GM12878 (cell line): Measurements from ENCODE around the gene RAD21L1. TPM values are rescaled to one million over a fixed set of nuclear protein-coding genes. Genes with fewer than 3 reads are reported as not detected.

Experiments
- ATAC-seq: fragments of 200-7000 bp; cut with Tn5 transposase; 3 replicates; pipeline ENCODE4 v1.9.1; 2020; ENCODE audit warnings: mild to moderate bottlenecking, moderate library complexity
- BruUV-seq: library from RNA; stranded (reverse); fragments of 400-500 nt; replicated peaks from 2 replicates; lab custom pipeline; 2021; lab: Mats Ljungman, UMichigan
- CTCF ChIA-PET: fragments of 300-600 bp; sonication (Branson Sonifier 250); formaldehyde crosslinking; extraction: SDS; loops from one replicate; lab custom pipeline; 2021; ENCODE audit warnings: inconsistent platforms; lab: Yijun Ruan, JAX
- POLR2A ChIA-PET: fragments of 350-600 bp; formaldehyde crosslinking; extraction: SDS; loops from one replicate; lab custom pipeline; 2021; ENCODE audit warnings: inconsistent platforms; lab: Charles Lee
- RAD21 ChIA-PET: fragments of 300-600 bp; sonication (Branson Sonifier 250); formaldehyde crosslinking; loops from one replicate; lab custom pipeline; 2023; ENCODE audit warnings: antibody characterized with exemption; ENCODE audit not compliant: unreplicated experiment; lab: Charles Lee
- SMC1A ChIA-PET: fragments of 300-600 bp; sonication (Branson Sonifier 250); formaldehyde crosslinking; loops from one replicate; lab custom pipeline; 2023; ENCODE audit not compliant: unreplicated experiment, uncharacterized antibody; lab: Charles Lee
- DNase-seq: peaks from one replicate; pipeline ENCODE4 v3.0.0-alpha.2; 2011; ENCODE audit warnings: low read depth, low spot score
- FAIRE-seq: peaks from 3 replicates; lab custom pipeline; 2011; peaks lifted over from hg19 to GRCh38; lab: Jason Lieb, UNC
- H2AFZ ChIP-seq: 2 replicates; pipeline ENCODE4 v1.6.0; 2011; ENCODE audit warnings: low read depth, low read length, control low read depth; ENCODE audit not compliant: control insufficient read depth
- H3K27ac ChIP-seq: 2 replicates; pipeline ENCODE4 v1.5.1; 2011; ENCODE audit warnings: control low read depth; ENCODE audit not compliant: control insufficient read depth, insufficient read depth
- H3K27me3 ChIP-seq, 2 experiments: replicated peaks in 1 of 2; 2 replicates each; pipeline versions ENCODE4 v1.6.0 to v1.6.1; 2011; ENCODE audit warnings: low read length in 1 of 2; ENCODE audit not compliant: control insufficient read depth in 2 of 2, insufficient read depth in 2 of 2
- H3K36me3 ChIP-seq, 2 experiments: 2 replicates each; pipeline ENCODE4 v1.5.1; 2011; ENCODE audit warnings: low read length in 1 of 2; ENCODE audit not compliant: control insufficient read depth in 2 of 2, insufficient read depth in 2 of 2
- H3K4me1 ChIP-seq: 2 replicates; pipeline ENCODE4 v1.6.1; 2011; ENCODE audit warnings: mild to moderate bottlenecking, low read length, moderate library complexity, mixed read lengths; ENCODE audit not compliant: control insufficient read depth, insufficient read depth
- H3K4me2 ChIP-seq: 2 replicates; pipeline ENCODE4 v1.6.0; 2011; ENCODE audit warnings: control low read depth; ENCODE audit not compliant: control insufficient read depth, insufficient read depth
- H3K4me3 ChIP-seq: fragments of 200-600 bp; sonication (generic); 2 replicates; pipeline ENCODE4 v1.5.1; 2016
- H3K79me2 ChIP-seq: 2 replicates; pipeline ENCODE4 v1.6.0; 2011; ENCODE audit warnings: low read length; ENCODE audit not compliant: control insufficient read depth, insufficient read depth
- H3K9ac ChIP-seq: 2 replicates; pipeline ENCODE4 v1.8.0; 2011; ENCODE audit warnings: low read length, control low read depth, mixed read lengths; ENCODE audit not compliant: control insufficient read depth, insufficient read depth
- H3K9me3 ChIP-seq: replicated peaks from 3 replicates; pipeline ENCODE4 v1.5.1; 2011; ENCODE audit warnings: mild to moderate bottlenecking, low read length; ENCODE audit not compliant: control insufficient read depth, insufficient read depth
- H4K20me1 ChIP-seq: 2 replicates; pipeline ENCODE4 v1.6.0; 2011; ENCODE audit not compliant: control insufficient read depth, insufficient read depth
- BACH1 ChIP-seq: fragments of 450-650 bp; IDR thresholded peaks from 2 replicates; pipeline ENCODE4 v1.6.1; 2017; ENCODE audit warnings: mild to moderate bottlenecking, borderline replicate concordance
- BRCA1 ChIP-seq: IDR thresholded peaks from 2 replicates; pipeline ENCODE4 v1.6.1; 2011; ENCODE audit warnings: low read depth, low read length, improper control_type of control experiment
- CBX3 ChIP-seq: fragments of 200-600 bp; sonication (generic); IDR thresholded peaks from 2 replicates; pipeline ENCODE4 v1.6.1; 2016; ENCODE audit warnings: low read depth, borderline replicate concordance
- CHD2 ChIP-seq: IDR thresholded peaks from 2 replicates; pipeline ENCODE4 v1.6.1; 2011; ENCODE audit warnings: low read depth, low read length, improper control_type of control experiment, borderline replicate concordance
- GATAD2B ChIP-seq: fragments of 450-650 bp; conservative IDR thresholded peaks from 2 replicates; pipeline ENCODE4 v1.6.1; 2017; ENCODE audit warnings: low read depth, mild to moderate bottlenecking, moderate library complexity
- IRF4 ChIP-seq: IDR thresholded peaks from 2 replicates; pipeline ENCODE4 v1.6.1; 2011; ENCODE audit warnings: low read depth, low read length
- NR2C1 ChIP-seq: fragments of 450-650 bp; IDR thresholded peaks from 2 replicates; pipeline ENCODE4 v1.6.1; 2017; ENCODE audit warnings: antibody characterized with exemption, mild to moderate bottlenecking, moderate library complexity
- NRF1 ChIP-seq: conservative IDR thresholded peaks from 2 replicates; pipeline ENCODE4 v1.6.1; 2011; ENCODE audit warnings: mild to moderate bottlenecking, low read depth, low read length, improper control_type of control experiment
- RFX5 ChIP-seq: IDR thresholded peaks from 2 replicates; pipeline ENCODE4 v1.6.1; 2011; ENCODE audit warnings: low read depth, low read length, improper control_type of control experiment
- RUNX3 ChIP-seq: IDR thresholded peaks from 2 replicates; pipeline ENCODE4 v1.6.1; 2012; ENCODE audit warnings: low read length, inconsistent platforms
- STAT1 ChIP-seq: fragments of 450-650 bp; conservative IDR thresholded peaks from 2 replicates; pipeline ENCODE4 v1.6.1; 2014; ENCODE audit warnings: antibody characterized with exemption, mild to moderate bottlenecking
- ZBTB40 ChIP-seq: fragments of 450-650 bp; IDR thresholded peaks from 2 replicates; pipeline ENCODE4 v1.6.1; 2016; ENCODE audit warnings: mild to moderate bottlenecking, moderate library complexity, borderline replicate concordance
- ZNF217 ChIP-seq: fragments of 450-650 bp; IDR thresholded peaks from 2 replicates; pipeline ENCODE4 v1.6.1; 2017; ENCODE audit warnings: antibody characterized with exemption, mild to moderate bottlenecking
- ZSCAN29 ChIP-seq: fragments of 450-650 bp; IDR thresholded peaks from 2 replicates; pipeline ENCODE4 v1.6.1; 2017; ENCODE audit warnings: mild to moderate bottlenecking, moderate library complexity
- WGBS: methylation state at CpG from one replicate; pipeline ENCODE4 v1.1.6; 2016; ENCODE audit warnings: low lambda C conversion rate; ENCODE audit not compliant: insufficient replicate concordance, insufficient coverage; ENCODE audit errors: missing lambda C conversion rate; 5-methylcytosine and 5-hydroxymethylcytosine counted together
- in situ Hi-C: fragments of 300-500 bp; cut with MboI; formaldehyde crosslinking; loops from 9 replicates; pipeline ENCODE4 v1.14.3; 2018; ENCODE audit warnings: mixed read lengths
- intact Hi-C: fragments of 100-400 bp; cut with micrococcal nuclease; formaldehyde crosslinking; loops from one replicate; pipeline ENCODE4 v1.14.2; 2022; ENCODE audit not compliant: unreplicated experiment
- polyA plus RNA-seq, 11 experiments: library from polyadenylated mRNA; depleted of rRNA in 4 of 11; unstranded in 6 of 11; stranded (reverse) in 5 of 11; fragments of >200 nt; fragmentation: Nextera tagmentation in 4 of 11; fragmentation: Illumina TruSeq in 1 of 11; extraction: Ambion mirVana in 4 of 11; extraction: Trizol in 1 of 11; gene quantifications; 1 replicate in 1 of 11; 2 replicates in 10 of 11; pipeline versions ENCODE4 v1.2.1 to v1.2.3, GENCODE V29; 2011 to 2016; ENCODE audit warnings: inconsistent platforms in 2 of 11, missing spikeins in 2 of 11, low read depth in 1 of 11
- total RNA-seq, 4 experiments: library from RNA; depleted of rRNA in 3 of 4; stranded (reverse); fragments of >200 nt in 3 of 4; fragmentation: Illumina TruSeq in 1 of 4; extraction: Trizol in 1 of 4; gene quantifications; 2 replicates each; pipeline versions ENCODE4 v1.2.1 to v1.2.3, GENCODE V29; 2013 to 2021
- TF ChIP-seq, protein P1 (sequence below): IDR thresholded peaks from 2 replicates; pipeline ENCODE4 v1.6.1; 2012; ENCODE audit warnings: low read depth, low read length, improper control_type of control experiment
- TF ChIP-seq, protein P2 (sequence below): fragments of 450-650 bp; IDR thresholded peaks from 2 replicates; pipeline ENCODE4 v1.6.1; 2017; ENCODE audit warnings: mild to moderate bottlenecking, moderate library complexity

RAD21L1 gene
- total and polyA plus RNA-seq, 10 of the 15 experiments (the other 5 are each of a cell fraction or from before 2014, with no cell fraction given) = not detected

GRCh38 chr20:1273366-1273765, 47.5 kb downstream of the RAD21L1 start:
- H3K9ac ChIP-seq = no peak overlapping the region
- no peak overlapping the region for H3K27ac ChIP-seq
- H3K36me3 ChIP-seq = no peaks in the 10 kb centered on the region; a peak in 1 of 4 replicates
- H3K27me3 ChIP-seq = no peaks in the 10 kb centered on the region; a peak in 1 of 4 replicates
- SMC1A ChIA-PET = no interaction called here
- ATAC-seq (no peak), FAIRE-seq (no peak), DNase-seq (no peak)
- no peaks in the 10 kb centered on the region for H3K9me3 ChIP-seq
- H3K4me1 ChIP-seq = no peaks in the 10 kb centered on the region
- in situ Hi-C loops (no loop called here), intact Hi-C loops (no loop called here)
- BruUV-seq = no TSS peak
- TF ChIP-seq, protein P1, sequence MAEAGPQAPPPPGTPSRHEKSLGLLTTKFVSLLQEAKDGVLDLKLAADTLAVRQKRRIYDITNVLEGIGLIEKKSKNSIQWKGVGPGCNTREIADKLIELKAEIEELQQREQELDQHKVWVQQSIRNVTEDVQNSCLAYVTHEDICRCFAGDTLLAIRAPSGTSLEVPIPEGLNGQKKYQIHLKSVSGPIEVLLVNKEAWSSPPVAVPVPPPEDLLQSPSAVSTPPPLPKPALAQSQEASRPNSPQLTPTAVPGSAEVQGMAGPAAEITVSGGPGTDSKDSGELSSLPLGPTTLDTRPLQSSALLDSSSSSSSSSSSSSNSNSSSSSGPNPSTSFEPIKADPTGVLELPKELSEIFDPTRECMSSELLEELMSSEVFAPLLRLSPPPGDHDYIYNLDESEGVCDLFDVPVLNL = no peak
- no peak for TF ChIP-seq BACH1
- TF ChIP-seq, protein P2, sequence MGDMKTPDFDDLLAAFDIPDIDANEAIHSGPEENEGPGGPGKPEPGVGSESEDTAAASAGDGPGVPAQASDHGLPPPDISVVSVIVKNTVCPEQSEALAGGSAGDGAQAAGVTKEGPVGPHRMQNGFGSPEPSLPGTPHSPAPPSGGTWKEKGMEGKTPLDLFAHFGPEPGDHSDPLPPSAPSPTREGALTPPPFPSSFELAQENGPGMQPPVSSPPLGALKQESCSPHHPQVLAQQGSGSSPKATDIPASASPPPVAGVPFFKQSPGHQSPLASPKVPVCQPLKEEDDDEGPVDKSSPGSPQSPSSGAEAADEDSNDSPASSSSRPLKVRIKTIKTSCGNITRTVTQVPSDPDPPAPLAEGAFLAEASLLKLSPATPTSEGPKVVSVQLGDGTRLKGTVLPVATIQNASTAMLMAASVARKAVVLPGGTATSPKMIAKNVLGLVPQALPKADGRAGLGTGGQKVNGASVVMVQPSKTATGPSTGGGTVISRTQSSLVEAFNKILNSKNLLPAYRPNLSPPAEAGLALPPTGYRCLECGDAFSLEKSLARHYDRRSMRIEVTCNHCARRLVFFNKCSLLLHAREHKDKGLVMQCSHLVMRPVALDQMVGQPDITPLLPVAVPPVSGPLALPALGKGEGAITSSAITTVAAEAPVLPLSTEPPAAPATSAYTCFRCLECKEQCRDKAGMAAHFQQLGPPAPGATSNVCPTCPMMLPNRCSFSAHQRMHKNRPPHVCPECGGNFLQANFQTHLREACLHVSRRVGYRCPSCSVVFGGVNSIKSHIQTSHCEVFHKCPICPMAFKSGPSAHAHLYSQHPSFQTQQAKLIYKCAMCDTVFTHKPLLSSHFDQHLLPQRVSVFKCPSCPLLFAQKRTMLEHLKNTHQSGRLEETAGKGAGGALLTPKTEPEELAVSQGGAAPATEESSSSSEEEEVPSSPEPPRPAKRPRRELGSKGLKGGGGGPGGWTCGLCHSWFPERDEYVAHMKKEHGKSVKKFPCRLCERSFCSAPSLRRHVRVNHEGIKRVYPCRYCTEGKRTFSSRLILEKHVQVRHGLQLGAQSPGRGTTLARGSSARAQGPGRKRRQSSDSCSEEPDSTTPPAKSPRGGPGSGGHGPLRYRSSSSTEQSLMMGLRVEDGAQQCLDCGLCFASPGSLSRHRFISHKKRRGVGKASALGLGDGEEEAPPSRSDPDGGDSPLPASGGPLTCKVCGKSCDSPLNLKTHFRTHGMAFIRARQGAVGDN = no peak
- no peak for TF ChIP-seq CBX3
- no peak for TF ChIP-seq BRCA1
- no peak for TF ChIP-seq IRF4
- no peak for TF ChIP-seq ZSCAN29
- no peak for TF ChIP-seq ZBTB40
- TF ChIP-seq RUNX3 = no peak
- no peak for TF ChIP-seq NR2C1
- no peak for TF ChIP-seq RFX5
- no peak for TF ChIP-seq STAT1
- no peak for TF ChIP-seq CHD2
- TF ChIP-seq GATAD2B = no peak
- TF ChIP-seq ZNF217 = no peak
- TF ChIP-seq NRF1 = no peak
- H2AFZ ChIP-seq = no peak overlapping the region
- CTCF ChIA-PET = no interaction called here
- POLR2A ChIA-PET = no interaction called here
- H3K4me3 ChIP-seq = no peak overlapping the region
- no peaks in the 10 kb centered on the region for H3K79me2 ChIP-seq
- RAD21 ChIA-PET = no interaction called here
- no peak overlapping the region for H3K4me2 ChIP-seq
- H4K20me1 ChIP-seq = no peaks in the 10 kb centered on the region
- WGBS = 38% methylated on average over 2 of the region's 2 CpGs
